Activated CD8-positive, alpha-beta memory T cell treated with anti-CD3 and anti-CD28 coated beads for 24 hours (primary cell): Measurements from ENCODE around the gene RHCG.
A peak's percentile ranks its signal among the peaks of the same experiment; 100 is the strongest.

ENCODE experiments used
- DNase-seq: peaks from one replicate; pipeline ENCODE4 v3.0.0-alpha.2; 2020

Gene RHCG

DNA sequence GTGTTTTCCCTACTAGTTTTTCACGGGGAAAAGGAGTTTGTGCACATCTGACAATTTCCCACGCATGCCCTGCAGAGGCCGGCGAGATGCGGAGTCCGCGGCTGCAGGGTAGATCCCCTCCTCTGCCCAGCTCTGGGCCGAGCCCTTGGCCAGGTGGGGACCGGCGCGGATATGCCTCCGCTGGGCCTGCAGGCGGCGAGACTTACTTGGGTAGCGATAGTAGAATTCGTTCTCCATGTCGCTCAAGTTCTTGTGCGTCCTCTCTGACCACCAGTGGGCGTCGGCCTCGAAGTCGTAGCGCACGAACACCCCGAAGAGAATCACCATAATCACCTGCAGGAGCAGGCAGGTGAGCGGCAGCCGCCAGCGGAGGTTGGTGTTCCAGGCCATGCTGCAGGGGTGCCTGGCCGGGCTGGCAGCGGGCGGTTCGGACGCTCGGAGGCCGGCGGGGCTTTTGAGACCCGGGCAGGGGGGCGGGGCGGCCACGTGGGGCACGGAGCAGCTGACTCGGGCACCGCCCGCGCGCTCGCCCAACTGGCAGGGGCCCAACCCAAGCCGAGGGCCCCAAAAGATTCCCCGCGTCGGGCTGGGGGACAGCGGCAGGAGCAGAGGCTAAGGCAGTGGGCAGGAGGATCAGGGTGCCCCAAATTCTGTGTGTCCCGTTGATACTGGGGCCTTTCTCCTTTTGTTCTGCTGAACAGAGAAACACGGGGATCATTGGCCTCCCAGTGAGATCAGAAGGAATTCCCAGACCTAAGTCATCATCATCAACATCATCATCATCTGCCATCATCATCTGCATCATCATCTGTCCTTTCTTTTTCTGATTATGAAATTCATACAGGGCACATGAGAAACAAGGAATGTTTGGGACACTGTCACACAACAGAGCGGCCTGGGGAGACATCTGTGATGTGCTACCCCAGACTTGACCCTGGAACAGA, at the start of gene RHCG:
RHCG (minus strand) TSS at position 429 of the 944 bp plus-strand sequence; CDS start at position 390, 39 bp downstream.
- peak; percentile 58 for DNase-seq

DNA sequence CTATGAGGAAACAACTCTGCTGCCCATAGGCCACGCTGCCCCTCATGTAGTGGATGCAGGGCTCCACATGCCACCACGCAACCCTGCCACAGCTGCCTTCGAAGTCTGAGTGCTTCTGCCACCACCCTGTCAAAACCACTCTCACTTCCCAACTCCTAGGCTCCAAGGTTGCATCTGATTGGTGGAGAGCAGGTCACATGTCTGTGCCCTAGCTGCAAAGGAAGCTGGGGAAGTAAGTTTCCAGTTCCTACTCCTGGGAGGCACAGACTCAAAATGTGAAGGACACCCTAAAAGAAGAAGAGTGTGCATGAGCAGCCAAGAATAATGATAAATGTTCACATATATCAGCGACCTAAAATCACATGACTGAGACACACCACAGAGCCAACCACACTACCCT, 47.0 kb upstream of the RHCG start:
- DNase-seq = no peak

DNA sequence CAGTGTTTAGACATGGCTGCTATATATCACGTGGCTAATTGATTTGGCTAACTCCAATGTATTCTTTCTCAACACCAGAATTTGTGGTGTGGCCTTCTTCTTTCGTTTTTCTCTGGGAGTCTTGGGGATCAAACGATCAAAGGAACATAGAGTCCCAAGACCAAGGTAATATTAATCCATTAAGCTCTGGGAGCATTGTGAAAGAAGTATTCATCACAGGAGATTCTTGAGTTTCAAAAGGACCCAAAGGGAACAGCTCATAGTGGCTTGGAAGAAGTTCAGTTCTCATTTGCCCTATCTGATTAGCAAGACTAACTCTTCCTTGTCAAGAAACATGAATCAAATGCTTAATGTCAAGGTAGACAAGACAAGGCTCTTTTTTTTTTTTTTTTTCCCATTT, 46.0 kb upstream of the RHCG start:
- DNase-seq = no peak

DNA sequence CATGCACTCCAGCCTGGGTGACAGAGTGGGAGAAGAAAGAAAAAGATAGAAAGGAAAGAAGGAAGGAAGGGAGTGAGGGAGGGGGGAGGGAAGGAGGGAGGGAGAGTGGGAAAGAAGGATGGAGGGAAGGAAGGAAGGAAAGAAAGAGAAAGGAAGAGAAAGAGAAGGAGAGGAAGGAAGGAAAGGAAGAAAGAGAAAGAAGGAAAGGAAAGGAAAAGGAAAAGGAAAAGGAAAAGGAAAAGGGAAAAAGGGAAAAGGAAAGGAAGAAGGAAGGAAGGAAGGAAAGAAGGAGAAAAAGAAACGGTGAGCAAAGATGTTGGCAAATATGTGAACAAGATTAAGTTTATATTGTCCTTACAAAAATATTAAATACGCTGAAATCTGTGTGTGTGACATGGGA, 42.6 kb upstream of the RHCG start:
- no peak for DNase-seq

DNA sequence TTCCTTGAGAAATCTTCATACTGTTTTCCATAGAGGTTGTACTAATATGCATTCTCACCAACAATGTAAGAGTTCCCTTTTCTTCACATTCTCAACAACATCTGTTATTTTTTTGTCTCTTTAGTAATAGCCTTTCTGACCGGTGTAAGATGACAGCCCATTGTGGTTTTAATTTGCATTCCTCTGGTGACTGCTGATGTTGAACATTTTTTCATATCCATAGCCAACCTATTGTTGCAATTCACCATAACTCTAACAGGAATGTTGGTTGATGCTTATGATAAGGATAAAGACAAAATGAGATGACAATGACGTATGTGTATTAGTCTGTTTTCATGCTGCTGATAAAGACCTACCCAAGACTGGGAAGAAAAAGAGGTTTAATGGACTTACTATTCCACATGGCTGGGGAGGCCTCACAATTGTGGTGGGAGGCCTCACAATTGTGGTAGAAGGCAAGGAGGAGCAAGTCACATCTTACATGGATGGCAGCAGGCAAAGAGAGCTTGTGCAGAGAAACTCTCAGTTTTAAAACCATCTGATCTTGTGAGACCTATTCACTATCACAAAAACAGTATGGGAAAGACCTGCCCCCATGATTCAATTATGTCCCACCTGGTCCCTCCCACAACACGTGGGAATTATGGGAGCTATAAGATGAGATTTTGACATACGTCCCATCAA, 37.6 kb upstream of the RHCG start:
- no peak for DNase-seq

DNA sequence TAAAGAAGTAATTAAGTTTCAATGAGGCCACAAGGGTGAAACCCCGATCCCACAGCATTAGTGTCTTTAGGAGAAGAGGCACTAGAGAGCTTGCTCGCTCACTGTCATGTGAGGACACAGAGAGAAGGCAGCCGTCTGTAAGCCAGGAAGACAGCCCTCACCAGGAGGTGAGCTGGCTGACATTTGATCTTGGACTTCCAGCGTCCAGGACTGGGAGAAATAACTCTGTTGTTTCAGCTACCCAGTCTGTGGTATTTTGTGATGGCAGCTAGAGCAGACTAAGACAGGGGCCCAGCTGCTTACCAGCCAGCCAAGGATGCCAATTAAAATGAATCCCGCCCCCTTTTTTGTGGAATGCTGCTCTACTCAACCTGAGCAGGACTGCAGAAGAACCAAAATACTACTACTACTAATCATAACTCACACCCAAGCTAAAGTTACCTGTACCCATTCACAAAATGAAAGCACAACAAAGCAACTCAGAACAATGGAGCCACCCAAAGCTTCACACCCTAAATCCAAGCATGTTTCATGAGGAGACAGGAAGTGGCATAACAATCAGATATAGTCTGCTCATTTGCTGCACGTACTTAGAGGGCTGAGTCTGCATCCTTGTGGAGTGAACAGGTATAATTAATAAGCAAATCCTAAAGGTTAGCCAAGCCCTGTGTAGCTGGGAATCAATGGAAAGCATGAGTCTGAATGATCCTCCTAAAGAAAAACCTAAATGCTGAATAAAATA, 35.6 kb upstream of the RHCG start:
- no peak for DNase-seq

DNA sequence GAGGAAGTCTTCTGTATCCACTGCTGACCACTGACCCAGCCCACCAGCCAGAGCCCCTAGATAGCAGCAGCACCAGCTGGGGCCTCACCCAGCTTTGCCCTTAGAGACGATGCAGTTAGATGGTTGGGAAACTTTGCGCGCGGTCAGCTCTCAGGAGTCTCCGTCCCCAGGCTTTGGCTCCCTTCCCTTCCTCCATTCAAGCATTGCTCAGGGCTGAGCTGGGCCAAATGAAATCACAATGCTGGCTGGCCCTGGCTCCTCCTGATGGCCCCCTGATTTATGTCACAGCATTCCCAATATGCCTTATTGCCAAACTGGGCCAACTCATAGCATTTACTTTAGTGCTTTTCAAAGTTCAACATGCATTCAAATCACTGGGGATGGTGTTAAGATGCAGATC, 34.6 kb upstream of the RHCG start:
- DNase-seq = no peak

DNA sequence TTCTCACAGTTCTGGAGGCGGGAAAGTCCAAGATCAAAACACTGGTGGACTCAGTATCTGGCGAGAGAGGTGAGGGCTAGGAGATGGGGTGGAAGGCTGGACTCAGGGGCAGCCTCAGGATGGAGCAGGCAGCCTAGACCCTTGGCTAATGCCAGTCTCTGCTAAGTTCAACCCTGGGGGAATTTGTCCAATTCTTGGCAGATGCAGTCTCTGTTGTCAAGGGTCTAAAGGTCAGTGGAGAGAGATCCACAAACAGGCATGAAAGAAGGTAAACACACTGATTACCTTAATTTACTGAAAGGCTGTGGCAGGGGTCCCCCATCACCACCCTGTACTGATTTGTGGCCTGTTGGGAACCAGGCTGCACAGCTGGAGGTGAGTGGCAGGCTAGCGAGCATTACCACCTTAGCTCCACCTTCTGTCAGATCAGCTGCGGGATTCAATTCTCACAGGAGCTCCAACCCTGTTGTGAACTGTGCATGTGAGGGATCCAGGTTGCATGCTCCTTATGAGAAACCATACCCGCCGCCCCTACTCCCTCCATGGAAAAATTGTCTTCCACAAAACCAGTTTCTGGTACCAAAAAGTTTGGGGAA, 32.5 kb upstream of the RHCG start:
- DNase-seq = no peak

DNA sequence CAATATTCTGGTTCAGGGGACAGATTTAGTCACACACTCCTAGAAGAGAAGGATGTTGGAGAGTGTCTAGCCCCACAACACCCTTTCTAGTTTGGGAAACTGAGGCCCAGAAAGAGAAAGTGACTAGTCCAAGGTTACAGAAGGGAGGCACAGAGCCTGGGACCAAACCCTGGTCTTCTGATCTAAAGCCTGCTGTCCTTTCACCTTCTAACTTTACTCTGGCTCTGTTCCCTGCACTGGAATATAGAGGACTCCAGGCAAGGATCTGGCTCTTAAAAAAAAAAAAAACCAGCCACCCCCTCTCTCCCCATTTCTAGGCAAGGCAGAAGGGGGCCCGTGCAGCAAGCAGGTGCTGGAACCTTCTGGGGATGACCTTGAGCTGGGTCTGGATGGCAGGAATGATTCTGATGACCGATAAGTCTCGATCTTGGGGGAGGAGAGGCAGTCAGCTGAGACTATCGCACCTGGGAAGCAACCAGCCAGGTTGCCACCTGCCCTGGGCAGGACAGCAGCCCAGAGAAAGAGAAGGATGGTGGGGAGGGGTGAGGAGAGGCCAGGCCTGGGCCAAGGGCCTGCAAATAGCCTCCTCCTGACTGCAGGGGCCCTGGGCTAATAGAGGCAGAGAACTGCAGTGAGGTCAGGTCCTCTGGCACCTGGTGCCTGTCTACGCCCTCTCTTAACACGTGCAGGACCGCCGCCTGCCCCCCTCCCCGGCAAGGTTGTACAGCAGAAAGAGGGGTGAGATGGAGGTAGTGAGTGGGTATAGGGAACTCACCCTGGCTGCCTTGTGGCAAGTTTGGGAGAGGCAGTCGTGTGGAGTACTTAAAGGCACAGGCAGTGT, 30.4 kb upstream of the RHCG start:
- no peak for DNase-seq

DNA sequence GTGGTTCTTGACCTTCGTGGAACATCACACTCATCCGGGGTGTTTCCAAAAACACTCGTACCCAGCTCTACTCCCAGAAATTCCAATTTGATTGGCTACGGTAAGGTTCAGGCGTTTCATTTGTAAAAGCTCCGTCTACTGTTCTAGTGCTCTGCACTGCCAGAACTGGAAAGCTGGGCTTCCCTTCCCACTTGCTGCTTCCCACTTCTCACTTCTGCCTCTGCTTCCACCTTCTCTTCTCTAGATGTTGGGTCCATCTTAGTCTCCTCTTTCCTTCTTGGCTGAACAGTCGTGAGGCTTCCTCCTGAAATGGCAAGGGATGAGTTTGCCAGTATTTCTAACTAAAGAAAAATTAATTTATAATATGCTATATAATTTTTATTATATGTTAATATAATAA, 29.8 kb upstream of the RHCG start:
- no peak for DNase-seq

DNA sequence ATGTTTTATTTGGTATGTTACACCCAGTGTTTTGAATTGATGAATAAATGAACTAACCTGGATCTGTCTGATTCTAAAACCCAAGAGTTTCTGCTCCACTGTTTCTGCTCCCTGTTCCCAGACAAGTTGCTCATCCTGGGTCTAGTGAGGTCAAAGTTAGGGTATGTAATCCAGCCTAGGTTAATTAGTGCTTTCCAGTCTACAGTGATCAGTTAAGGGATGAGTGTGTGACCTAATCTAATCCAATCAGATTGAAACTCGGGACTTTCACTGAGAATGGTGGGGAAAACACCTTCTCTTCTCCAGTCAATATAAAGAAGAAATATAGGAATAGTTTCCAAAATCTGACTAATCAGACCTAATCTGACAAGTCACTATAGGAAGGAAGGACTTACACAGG, 27.8 kb upstream of the RHCG start:
- no peak for DNase-seq

DNA sequence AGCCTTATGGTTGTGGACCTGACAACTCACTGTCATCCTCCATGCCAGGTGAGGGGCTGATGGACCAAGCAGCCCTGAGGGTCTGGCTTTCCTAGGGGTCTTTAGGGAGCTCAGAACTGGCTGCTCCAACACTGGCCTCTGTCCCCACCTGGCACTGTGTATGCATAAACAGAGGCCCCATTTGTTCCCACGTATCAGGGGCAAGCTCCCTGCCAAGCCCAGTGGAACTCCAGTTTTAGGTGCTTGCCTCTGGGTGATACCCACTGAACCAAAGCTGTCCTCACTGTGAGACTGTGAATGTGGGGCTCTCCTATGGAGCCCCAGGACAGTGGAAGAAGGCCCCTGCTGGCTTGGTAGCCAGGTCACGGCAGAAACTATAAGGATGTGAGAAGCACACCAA, 26.7 kb upstream of the RHCG start:
- no peak for DNase-seq

DNA sequence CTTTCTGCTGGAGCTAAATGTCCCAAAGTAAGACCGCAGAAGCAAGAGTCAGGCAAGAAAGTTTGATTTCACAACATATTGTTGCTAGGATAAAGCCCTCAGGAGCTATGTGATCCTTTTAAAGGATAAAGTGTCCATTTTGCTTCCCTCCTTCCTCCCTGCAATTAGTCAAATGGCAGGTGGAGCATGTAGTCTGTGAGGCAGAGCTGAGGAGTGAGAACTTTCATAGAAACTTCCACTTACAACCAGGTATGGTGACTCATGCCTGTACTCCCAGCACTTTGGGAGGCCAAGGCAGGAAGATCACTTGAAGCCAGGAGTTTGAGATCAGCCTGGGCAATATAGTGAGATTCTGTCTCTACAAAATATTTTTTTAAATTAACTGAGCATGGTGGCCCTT, 25.2 kb upstream of the RHCG start:
- no peak for DNase-seq

DNA sequence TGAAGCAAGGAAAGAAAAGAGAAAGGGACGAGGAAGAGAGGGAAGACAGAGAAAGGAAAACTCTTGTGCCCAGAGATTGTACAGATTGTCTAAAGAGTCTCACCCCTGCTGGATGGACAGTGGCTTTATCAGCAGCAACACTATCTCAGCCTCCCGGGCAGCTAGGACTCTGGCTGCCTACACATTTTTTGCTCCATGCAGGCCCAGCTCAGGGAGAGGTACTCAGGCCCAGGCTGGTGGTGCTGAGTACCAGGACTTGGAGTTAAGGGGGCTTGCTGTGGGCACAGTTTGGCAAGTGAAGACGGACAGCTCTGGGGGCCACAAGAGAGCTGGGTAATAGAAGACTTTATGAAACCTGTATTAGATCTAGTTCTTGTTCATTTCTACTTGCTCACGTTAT, 19.1 kb upstream of the RHCG start:
- DNase-seq = no peak

DNA sequence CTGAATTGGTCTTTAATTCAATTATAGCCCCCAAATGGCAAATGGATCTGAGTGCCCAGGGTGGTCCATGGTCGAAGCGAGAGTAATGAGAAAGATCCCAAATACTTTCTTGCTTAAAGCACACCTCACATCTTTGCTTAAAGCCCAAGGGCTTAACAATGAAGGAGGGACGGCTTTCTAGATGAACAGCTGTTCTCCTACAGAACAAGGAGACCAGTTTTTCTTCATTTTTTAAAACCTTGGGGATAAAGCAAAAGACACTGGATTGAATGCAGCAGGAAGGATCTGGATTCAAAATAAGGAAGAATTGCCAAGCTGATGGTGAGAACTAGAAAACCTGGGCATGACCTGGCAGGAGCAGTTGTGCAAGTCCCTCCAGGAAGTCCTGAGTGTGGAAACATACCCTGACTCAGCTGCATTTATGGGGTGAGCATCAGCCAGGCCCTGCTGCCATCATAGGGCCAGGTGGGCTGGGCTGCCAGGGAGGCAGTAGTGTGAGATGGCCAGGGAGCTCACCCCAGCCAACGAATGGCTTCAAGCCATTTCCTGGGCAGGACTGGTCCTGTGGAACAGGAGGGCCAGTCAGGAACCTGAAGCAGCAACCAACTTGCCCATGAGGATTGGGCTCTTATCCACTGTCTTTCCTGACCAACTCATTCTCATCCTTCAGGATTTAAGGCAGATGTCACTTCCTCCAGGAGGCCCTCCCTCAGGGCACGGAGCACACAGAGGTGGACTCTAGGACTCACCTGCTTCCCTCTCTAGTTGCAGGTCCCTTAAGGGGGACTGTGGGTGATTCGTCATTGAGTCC, 18.4 kb upstream of the RHCG start:
- no peak for DNase-seq

DNA sequence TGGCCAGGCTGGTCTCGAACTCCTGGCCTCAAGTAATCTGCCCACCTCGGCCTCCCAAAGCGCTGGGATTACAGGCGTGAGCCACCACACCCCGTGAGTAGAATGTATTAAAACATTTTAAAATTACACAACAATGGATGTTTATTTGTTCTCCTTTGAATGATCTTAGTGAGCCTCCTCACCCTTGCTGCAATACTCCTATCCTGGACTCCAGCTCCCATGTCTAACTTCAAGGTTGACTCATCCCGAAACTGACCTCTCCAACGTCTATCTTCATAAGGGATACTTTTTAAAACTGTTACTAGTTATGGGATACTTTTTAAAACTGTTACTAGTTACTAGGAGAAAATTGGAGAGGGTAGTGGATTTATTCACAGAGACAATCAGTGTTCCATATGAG, 17.8 kb upstream of the RHCG start:
- DNase-seq = no peak

DNA sequence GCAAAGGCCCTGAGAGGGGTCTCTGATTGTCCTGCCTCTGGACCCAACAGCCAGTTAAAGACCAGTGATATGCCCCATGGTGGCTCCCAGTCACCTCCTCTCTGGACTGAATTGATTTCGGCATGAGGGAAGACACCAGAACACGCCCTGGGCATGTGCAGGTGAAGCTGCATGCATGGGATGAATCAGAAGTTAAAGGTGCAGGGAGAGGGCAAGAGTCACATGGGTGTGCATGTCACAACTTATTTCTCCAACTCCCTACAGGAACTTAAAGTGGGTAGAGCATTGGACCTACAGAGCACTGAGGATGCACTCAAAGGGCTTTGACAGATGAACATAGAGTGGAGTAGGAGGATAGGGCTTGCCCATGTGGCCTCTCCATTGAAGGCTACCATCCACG, 16.9 kb upstream of the RHCG start:
- DNase-seq = no peak

DNA sequence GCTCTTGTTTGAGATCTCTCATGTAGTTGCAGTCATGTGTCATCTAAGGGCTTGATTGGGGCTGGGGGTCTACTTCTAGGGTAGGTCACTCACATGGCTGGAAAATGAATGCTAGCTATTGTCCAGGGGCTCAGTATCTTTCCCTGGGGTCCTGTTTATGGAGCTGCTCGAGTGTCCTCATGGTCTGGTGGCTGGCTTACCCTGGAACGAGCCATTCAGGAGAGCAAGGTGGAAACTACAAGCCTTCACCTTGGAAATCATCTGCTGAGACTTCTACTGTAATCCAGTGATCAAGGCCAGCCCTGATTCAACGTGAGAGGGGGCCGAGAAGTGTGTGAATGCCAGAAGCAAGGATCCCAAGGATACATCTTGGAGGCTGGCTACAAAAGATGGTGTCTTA, 16.2 kb upstream of the RHCG start:
- DNase-seq = no peak

DNA sequence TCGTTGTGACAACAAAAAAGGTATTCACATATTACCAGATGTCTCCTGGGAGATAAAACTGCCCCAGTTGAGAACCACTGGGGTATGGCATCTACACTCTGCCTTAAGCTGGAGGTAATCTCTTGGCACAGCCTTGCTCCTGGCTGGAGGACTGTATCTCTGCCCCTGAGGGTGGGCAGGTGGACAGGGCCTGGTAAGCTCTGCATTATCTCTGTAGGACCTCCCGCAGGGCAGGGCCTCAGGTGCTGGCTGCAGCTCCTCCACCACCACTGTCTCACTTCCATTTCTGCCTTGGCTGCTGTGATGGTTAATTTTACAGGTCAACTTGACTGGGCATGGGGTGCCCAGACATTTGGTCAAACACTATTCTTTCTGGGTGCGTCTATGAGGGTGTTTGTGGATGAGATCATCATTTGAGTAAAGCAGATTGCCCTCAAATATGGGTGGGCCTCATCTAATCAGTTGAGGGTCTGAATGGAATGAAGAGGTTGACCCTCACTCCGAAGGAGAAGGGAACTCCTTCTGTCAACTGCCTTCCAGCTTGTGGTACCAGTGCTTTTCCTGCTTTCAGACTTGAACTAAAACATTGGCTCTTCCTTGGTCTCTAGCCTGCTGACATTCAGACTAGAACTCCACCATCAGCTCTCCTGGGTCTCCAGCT, 9.8 kb upstream of the RHCG start:
- DNase-seq = peak; percentile 28

DNA sequence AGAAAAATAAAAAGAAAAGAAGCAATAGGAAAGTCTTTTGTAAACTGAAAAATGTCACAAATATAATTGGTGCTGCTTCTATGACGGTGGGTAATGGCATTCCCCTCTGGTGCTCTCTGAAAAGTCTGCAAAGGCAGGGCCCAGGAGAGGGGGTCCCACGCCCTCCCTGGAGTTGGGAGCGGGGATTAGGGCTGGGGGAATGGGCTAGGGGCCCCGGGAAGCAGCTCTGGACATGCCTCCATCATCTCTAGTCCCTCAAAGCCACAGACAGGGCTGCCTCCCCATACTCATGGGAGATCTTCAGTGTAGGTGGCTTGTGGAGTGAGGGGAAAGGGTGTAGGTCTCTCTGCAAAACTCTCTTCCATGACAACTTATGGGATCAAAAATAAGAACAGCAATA, 7.8 kb upstream of the RHCG start:
- DNase-seq = peak; percentile 37
